ENCODE measurements around the gene PRXL2B. TPM values are rescaled to one million over a fixed set of nuclear protein-coding genes. Genes with fewer than 3 reads are reported as not detected.

The PRXL2B gene
- total RNA-seq: 1 to 10 TPM; 5.6 to 8.8 TPM

- H3K4me1 ChIP-seq: peaks cover 39% of the 10 kb centered on the region
- no peaks in the 10 kb centered on the region for H3K9me3 ChIP-seq
- H3K36me3 ChIP-seq (replicated peaks in 1 of 2; ENCODE audit: insufficient read depth in 1 of 2, low read depth in 2 of 2): no peaks in the 10 kb centered on the region
- H3K4me3 ChIP-seq: peak within 1 kb of the TSS; percentile 82 to 85
- WGBS, 2 donors: 1% methylated on average over 89 of the region's 107 CpGs; no CpG with 5 or more reads in 1 of the 2 donors
- DNase-seq (peak; percentile 99 to 100 (median 99)), ATAC-seq (peak; percentile 91)
- H3K27ac ChIP-seq: peak within 1 kb of the TSS; percentile 94 to 99 (median 97)
- intact Hi-C loops (cut with DNase I): loop anchor here (10.0 kb wide), 1 partner anchor 52 kb away; the partner anchor contains the start of gene HES5
- peak in 1 of 7 experiments; percentile 16 for TF ChIP-seq CTCF (IDR thresholded peaks at IDR 0.05)
- peak; percentile 44 to 76 (median 72) for TF ChIP-seq POLR2A (IDR thresholded peaks at IDR 0.05)
- H3K27me3 ChIP-seq: no peaks in the 10 kb centered on the region
Observed at GRCh38 chr1:2586154-2587070, at the start of gene PRXL2B. TSS of gene PRXL2B (plus strand) at chr1:2586777. CDS start at chr1:2586886, 109 bp downstream.

GRCh38 chr1:2537784-2538115, 48.8 kb upstream of the PRXL2B start:
- Histone ChIP-seq H3K4me1 (no peaks in the 10 kb centered on the region), H3K9me3 (no peaks in the 10 kb centered on the region), H3K27ac (no peak overlapping the region), H3K36me3 (replicated peaks in 1 of 2; ENCODE audit: insufficient read depth in 1 of 2, low read depth in 2 of 2) (no peaks in the 10 kb centered on the region), H3K27me3 (peaks cover 0 to 4% of the 10 kb centered on the region in 2 donors), H3K4me3 (no peak overlapping the region)
- TF ChIP-seq CTCF (IDR thresholded peaks at IDR 0.05): no peak
- no peak for TF ChIP-seq POLR2A (IDR thresholded peaks at IDR 0.05)
- WGBS, 2 donors: 79% methylated on average over 9 of the region's 9 CpGs; no CpG with 5 or more reads in 1 of the 2 donors
- intact Hi-C loops (cut with DNase I): loop anchor here (5.0 to 10.0 kb wide), 2 partner anchors 47 to 120 kb away; partner anchors contain the start of gene PRXL2B
- ATAC-seq (no peak), DNase-seq (no peak)

GRCh38 chr1:2538376-2538775, 48.2 kb upstream of the PRXL2B start:
- no peak overlapping the region for H3K27ac ChIP-seq
- no peaks in the 10 kb centered on the region for H3K4me1 ChIP-seq
- 78 to 86% methylated on average over 3 to 4 of the region's 4 CpGs for WGBS, 2 donors
- peaks cover 0 to 4% of the 10 kb centered on the region in 2 donors for H3K27me3 ChIP-seq
- no peak overlapping the region for H3K4me3 ChIP-seq
- ATAC-seq: no peak
- H3K36me3 ChIP-seq (replicated peaks in 1 of 2; ENCODE audit: insufficient read depth in 1 of 2, low read depth in 2 of 2): no peaks in the 10 kb centered on the region
- no peak for TF ChIP-seq POLR2A (IDR thresholded peaks at IDR 0.05)
- TF ChIP-seq CTCF (IDR thresholded peaks at IDR 0.05): no peak
- intact Hi-C loops (cut with DNase I): loop anchor here (5.0 to 10.0 kb wide), 2 partner anchors 46 to 121 kb away; partner anchors contain the start of gene PRXL2B
- no peak for DNase-seq
- no peaks in the 10 kb centered on the region for H3K9me3 ChIP-seq

- TF ChIP-seq CTCF (IDR thresholded peaks at IDR 0.05) (no peak), POLR2A (IDR thresholded peaks at IDR 0.05) (no peak)
- H3K36me3 ChIP-seq (replicated peaks in 1 of 2; ENCODE audit: insufficient read depth in 1 of 2, low read depth in 2 of 2): no peaks in the 10 kb centered on the region
- intact Hi-C loops (cut with DNase I): loop anchor here (5.0 to 10.0 kb wide), 2 partner anchors 46 to 122 kb away; partner anchors contain the start of gene PRXL2B
- DNase-seq: no peak
- no peaks in the 10 kb centered on the region for H3K4me1 ChIP-seq
- WGBS, 2 donors: 76 to 89% methylated on average over 2 to 8 of the region's 8 CpGs
- no peak overlapping the region for H3K4me3 ChIP-seq
- H3K27me3 ChIP-seq: peaks cover 0 to 4% of the 10 kb centered on the region in 2 donors
- no peak overlapping the region for H3K27ac ChIP-seq
- ATAC-seq: no peak
- H3K9me3 ChIP-seq: no peaks in the 10 kb centered on the region
Observed at GRCh38 chr1:2538872-2539271, 47.7 kb upstream of the PRXL2B start.
